Common myeloid progenitor, CD34-positive (primary cell): ENCODE measurements around the gene JPH3.

Source experiments
- CTCF ChIA-PET: fragments of 350-600 bp; sonication (Branson Sonifier 250); formaldehyde crosslinking; loops from one replicate; lab custom pipeline; 2021; ENCODE audit warnings: antibody characterized with exemption; lab: Charles Lee
- POLR2A ChIA-PET: fragments of 350-600 bp; sonication (Branson Sonifier 250); formaldehyde crosslinking; loops from one replicate; lab custom pipeline; 2021; ENCODE audit warnings: antibody characterized with exemption; lab: Charles Lee
- DNase-seq, 3 donors: peaks; one replicate each; pipeline versions ENCODE4 v3.0.0 to v3.0.0-alpha.2; 2013
- H3K27ac ChIP-seq, 2 experiments: 1 replicate in 1 of 2; 2 replicates in 1 of 2; pipeline ENCODE4 v1.7.0; 2013; ENCODE audit warnings: inconsistent platforms in 2 of 2, low read length in 2 of 2, mild to moderate bottlenecking in 2 of 2, low read depth in 1 of 2, moderate library complexity in 1 of 2; ENCODE audit not compliant: severe bottlenecking in 2 of 2, insufficient read depth in 1 of 2, poor library complexity in 1 of 2
- H3K27me3 ChIP-seq, 5 experiments: replicated peaks in 2 of 5; 1 replicate in 3 of 5; 2 replicates in 2 of 5; pipeline versions ENCODE4 v1.6.1 to v1.7.0; 2013; ENCODE audit warnings: low read length in 4 of 5, mild to moderate bottlenecking in 2 of 5, moderate library complexity in 2 of 5, inconsistent platforms in 1 of 5; ENCODE audit not compliant: insufficient read depth in 5 of 5, control insufficient read depth in 4 of 5
- H3K36me3 ChIP-seq, 4 experiments: 1 replicate in 2 of 4; 2 replicates in 2 of 4; pipeline versions ENCODE4 v1.6.1 to v1.7.0; 2013; ENCODE audit warnings: low read length in 3 of 4, control low read depth in 1 of 4, mild to moderate bottlenecking in 1 of 4; ENCODE audit not compliant: control insufficient read depth in 4 of 4, insufficient read depth in 4 of 4
- H3K4me1 ChIP-seq, 4 experiments: 1 replicate in 3 of 4; 2 replicates in 1 of 4; pipeline versions ENCODE4 v1.6.1 to v1.7.1; 2013; ENCODE audit warnings: low read length in 3 of 4, mild to moderate bottlenecking in 3 of 4, control low read depth in 1 of 4, inconsistent platforms in 1 of 4, moderate library complexity in 1 of 4; ENCODE audit not compliant: control insufficient read depth in 4 of 4, insufficient read depth in 4 of 4; ENCODE audit errors: control extremely low read depth in 1 of 4
- H3K4me3 ChIP-seq, 7 experiments: 1 replicate in 4 of 7; 2 replicates in 3 of 7; pipeline versions ENCODE4 v1.5.1 to v1.7.0; 2013; ENCODE audit warnings: mild to moderate bottlenecking in 7 of 7, low read length in 6 of 7, moderate library complexity in 6 of 7, inconsistent platforms in 2 of 7, low read depth in 2 of 7, control low read depth in 1 of 7; ENCODE audit not compliant: insufficient read depth in 4 of 7, control insufficient read depth in 1 of 7; ENCODE audit errors: extremely low read depth in 1 of 7
- H3K9me3 ChIP-seq, 5 experiments: 1 replicate in 4 of 5; 2 replicates in 1 of 5; pipeline versions ENCODE4 v1.6.1 to v1.7.1; 2013; ENCODE audit warnings: low read length in 4 of 5, mild to moderate bottlenecking in 2 of 5, inconsistent platforms in 1 of 5, low read depth in 1 of 5, moderate library complexity in 1 of 5; ENCODE audit not compliant: control insufficient read depth in 4 of 5, insufficient read depth in 2 of 5; ENCODE audit errors: control extremely low read depth in 1 of 5
- WGBS: methylation state at CpG from one replicate; pipeline ENCODE4 v1.1.5; 2013; ENCODE audit not compliant: insufficient coverage; 5-methylcytosine and 5-hydroxymethylcytosine counted together

Gene JPH3

DNA sequence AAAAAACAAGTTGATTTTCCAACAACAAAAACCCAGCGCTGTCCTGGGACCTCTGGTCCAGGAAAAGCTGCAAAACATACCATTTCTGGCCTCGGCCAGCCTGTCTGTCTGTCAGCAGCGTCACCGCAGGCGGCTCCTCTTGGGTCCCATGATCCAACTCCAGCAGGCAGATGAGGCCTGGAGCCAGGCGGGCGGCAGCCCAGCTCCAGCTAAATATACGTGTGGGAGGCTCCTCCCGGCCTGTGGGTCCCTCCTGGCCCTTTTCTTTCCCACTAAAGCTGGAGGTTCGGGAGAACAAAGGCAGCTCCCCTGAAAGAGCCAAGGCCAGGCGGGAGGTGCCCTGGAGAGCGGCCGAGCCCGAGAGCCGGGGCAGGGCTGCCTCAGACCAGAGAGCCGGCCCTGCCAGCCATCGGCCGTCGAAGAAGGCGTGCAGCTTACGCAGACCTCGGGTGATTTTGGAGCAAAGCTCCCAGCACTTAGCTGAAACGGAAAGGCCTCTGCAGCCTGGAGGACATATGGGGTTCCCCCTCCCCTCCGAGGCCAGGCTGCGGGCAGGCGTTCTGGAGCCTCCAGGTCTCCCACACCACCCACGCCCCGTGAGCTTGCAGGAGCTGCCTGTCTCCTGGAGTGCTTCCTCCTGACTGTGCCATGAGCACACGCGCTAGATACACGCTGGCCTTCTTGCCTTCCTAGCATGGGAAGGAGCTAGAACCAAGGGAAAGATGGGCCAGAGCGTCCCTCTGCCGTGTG lies 19.9 kb upstream of the JPH3 start:
- WGBS = 83% methylated on average over 31 of the region's 33 CpGs

DNA sequence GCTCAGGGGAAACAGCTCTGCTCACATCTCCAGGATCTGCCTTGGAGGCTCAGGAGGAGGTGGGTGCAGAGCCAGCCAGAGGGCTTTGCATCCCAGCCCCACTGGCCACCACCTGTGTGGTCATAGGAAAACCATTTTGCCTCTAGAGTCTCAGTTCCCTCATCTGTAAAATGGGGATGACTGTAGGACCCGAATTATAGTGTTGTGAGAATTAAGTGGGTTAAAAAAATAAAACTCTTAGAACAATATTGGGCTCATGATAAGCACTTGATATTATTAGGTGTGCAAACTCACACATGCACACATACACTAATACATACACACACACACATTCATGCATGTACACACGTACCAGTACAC lies 19.4 kb upstream of the JPH3 start:
- no peaks in the 10 kb centered on the region for H3K36me3 ChIP-seq
- H3K27ac ChIP-seq = no peak overlapping the region
- H3K27me3 ChIP-seq = peaks cover 3 to 61% (median 8%) of the 10 kb centered on the region in 5 experiments
- CTCF ChIA-PET = no interaction called here
- no peaks in the 10 kb centered on the region for H3K4me1 ChIP-seq
- H3K9me3 ChIP-seq = no peaks in the 10 kb centered on the region
- no peak for DNase-seq
- 22% methylated on average over 1 of the region's 2 CpGs for WGBS
- no peak overlapping the region for H3K4me3 ChIP-seq
- POLR2A ChIA-PET = interaction anchor here (0.7 kb wide), 1 partner anchor 165 kb away, joined by 3 read pairs; no protein-coding TSS in a partner anchor

More for the DNA sequence above, 19.9 kb upstream of the JPH3 start:
- no peaks in the 10 kb centered on the region for H3K9me3 ChIP-seq
- H3K4me1 ChIP-seq = no peaks in the 10 kb centered on the region
- CTCF ChIA-PET = interaction anchor here (1.3 kb wide), 1 partner anchor 11 kb away, joined by 5 read pairs; no protein-coding TSS in a partner anchor
- DNase-seq = no peak
- H3K4me3 ChIP-seq = no peak overlapping the region
- H3K36me3 ChIP-seq = no peaks in the 10 kb centered on the region
- POLR2A ChIA-PET = interaction anchor here (0.5 to 0.7 kb wide), 2 partner anchors 8 to 164 kb away, joined by 3 to 4 read pairs; no protein-coding TSS in a partner anchor
- no peak overlapping the region for H3K27ac ChIP-seq
- H3K27me3 ChIP-seq = peaks cover 3 to 55% (median 9%) of the 10 kb centered on the region in 5 experiments

DNA sequence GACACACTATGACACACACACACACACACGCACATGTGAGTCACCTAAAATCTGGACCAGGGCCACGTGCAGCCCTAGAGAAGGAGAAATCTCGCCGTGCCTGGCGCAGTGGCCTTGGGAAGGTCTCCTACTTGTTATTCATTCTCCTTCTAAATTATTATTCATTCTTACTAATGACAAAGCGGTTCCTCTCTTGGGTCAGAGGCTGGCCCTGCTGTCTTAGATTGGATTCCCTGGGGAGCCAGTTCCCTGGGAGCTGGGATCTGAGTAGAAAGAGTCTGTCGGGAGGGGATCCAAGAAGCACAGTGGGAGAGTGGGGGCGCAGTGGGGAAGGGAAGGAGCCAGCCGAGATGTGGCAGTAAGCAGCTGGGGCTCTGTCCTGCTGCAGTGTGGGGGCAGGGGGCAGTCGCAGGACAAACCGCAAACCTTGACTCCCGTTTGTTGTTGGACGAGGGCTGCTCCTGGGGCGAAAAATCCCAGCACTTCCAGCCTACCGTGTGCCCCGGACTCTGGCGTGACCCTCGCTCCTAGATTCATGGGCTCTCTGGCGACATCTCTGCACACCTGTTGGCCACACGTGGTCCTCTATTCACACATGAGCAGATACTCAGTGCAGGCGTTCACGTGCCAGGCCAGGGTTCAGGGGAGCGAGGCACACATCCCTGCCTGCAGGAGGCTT lies 18.7 kb upstream of the JPH3 start:
- Histone ChIP-seq H3K27me3 (peaks cover 3 to 65% (median 9%) of the 10 kb centered on the region in 5 experiments), H3K36me3 (no peaks in the 10 kb centered on the region), H3K4me3 (no peak overlapping the region), H3K27ac (no peak overlapping the region), H3K4me1 (no peaks in the 10 kb centered on the region), H3K9me3 (no peaks in the 10 kb centered on the region)
- CTCF ChIA-PET = no interaction called here
- DNase-seq = no peak
- 68% methylated on average over 18 of the region's 23 CpGs for WGBS
- POLR2A ChIA-PET = no interaction called here

DNA sequence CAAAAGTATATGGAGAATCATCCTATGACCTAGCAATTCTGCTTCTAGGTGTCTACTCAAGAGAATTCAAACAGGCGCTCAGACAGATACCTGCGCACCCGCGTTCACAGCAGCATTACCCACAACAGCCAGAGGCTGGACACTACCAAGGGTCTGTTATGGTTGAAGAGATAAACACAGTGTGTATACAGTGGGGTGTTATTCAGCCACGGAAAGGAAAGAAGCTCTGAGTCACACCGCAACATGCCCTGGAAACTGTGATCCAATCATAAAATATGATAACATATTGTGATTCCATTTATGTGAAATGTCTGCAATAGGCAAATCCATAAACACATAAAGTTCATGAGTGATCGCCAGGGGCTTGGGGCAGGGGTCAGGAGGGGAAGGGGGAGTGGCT lies 18.0 kb upstream of the JPH3 start:
- ChIA-PET CTCF (no interaction called here), POLR2A (no interaction called here)
- H3K36me3 ChIP-seq = no peaks in the 10 kb centered on the region
- H3K27me3 ChIP-seq = peaks cover 3 to 70% (median 9%) of the 10 kb centered on the region in 5 experiments
- no peak overlapping the region for H3K4me3 ChIP-seq
- H3K4me1 ChIP-seq = no peaks in the 10 kb centered on the region
- H3K9me3 ChIP-seq = no peaks in the 10 kb centered on the region
- no peak overlapping the region for H3K27ac ChIP-seq
- no peak for DNase-seq
- WGBS = 100% methylated on average over 4 of the region's 7 CpGs

DNA sequence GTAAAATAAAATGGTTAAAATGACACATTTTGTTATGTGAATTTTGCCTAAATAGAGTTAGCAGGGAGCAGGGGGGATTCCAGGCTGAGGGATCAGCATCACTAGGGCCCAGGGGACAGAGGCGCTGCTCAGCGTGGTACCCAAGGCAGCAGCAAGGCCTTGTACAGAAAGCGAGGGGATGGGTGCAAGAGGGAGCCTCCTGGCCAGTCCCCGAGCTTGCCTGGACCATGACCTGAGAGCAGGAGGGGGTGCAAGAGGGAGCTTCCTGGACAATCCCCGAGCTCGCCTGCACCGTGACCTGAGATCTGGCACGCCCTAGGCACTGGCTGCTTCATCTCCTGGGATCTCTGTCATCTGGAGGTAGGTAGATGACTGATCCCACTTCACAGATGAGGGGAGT lies 17.3 kb upstream of the JPH3 start:
- POLR2A ChIA-PET = no interaction called here
- no peak for DNase-seq
- peaks cover 3 to 76% (median 10%) of the 10 kb centered on the region in 5 experiments for H3K27me3 ChIP-seq
- no peaks in the 10 kb centered on the region for H3K4me1 ChIP-seq
- H3K9me3 ChIP-seq = no peaks in the 10 kb centered on the region
- CTCF ChIA-PET = no interaction called here
- no peak overlapping the region for H3K27ac ChIP-seq
- WGBS = 92% methylated on average over 8 of the region's 8 CpGs
- no peak overlapping the region for H3K4me3 ChIP-seq
- H3K36me3 ChIP-seq = no peaks in the 10 kb centered on the region

DNA sequence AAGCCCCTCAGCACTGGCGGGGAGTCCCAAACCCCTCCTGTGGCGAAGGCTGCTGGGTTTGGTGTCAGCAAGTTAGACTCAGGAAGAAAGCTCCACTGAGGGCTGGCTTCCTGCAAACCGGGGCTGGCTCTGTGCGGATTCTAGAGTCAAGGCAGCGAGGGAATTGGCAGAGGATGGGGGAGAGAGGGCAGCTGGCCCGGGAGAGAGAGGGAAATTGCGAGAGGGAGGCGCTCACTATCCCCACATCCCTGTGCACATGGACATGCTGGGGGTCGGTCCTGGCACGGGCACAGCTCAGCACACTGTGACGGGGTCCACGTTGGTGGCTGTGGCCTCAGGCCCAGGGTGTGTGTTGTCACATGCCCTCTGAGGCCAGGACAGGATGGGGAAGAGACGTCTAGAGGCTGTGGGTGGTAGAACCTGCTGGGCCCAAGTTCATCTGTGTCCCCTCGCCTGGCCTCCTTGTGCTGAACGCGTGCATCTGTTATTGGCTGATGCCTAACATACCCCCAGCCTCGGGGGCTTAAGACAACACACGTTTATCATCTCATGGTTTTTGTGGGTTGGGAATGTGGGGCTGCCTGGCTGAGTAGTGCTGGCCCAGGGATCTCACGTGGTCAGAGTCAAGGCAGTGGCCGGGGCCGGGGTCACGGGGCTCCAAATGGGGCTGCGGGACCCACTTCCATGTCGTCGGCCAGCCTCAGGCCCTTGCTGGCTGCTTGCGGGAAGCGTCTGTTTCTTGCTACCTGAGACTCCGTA lies 16.7 kb upstream of the JPH3 start:
- H3K4me1 ChIP-seq = no peaks in the 10 kb centered on the region
- ChIA-PET POLR2A (no interaction called here), CTCF (interaction anchor here (1.7 to 6.1 kb wide), 2 partner anchors 33 to 51 kb away, joined by 4 to 63 read pairs; no protein-coding TSS in a partner anchor)
- 66% methylated on average over 24 of the region's 28 CpGs for WGBS
- no peaks in the 10 kb centered on the region for H3K36me3 ChIP-seq
- no peak overlapping the region for H3K27ac ChIP-seq
- no peak overlapping the region for H3K4me3 ChIP-seq
- H3K27me3 ChIP-seq = peaks cover 3 to 79% (median 14%) of the 10 kb centered on the region in 5 experiments
- no peaks in the 10 kb centered on the region for H3K9me3 ChIP-seq
- DNase-seq = no peak
